ENCODE measurements around the gene PTPRG.

The PTPRG gene

DNA sequence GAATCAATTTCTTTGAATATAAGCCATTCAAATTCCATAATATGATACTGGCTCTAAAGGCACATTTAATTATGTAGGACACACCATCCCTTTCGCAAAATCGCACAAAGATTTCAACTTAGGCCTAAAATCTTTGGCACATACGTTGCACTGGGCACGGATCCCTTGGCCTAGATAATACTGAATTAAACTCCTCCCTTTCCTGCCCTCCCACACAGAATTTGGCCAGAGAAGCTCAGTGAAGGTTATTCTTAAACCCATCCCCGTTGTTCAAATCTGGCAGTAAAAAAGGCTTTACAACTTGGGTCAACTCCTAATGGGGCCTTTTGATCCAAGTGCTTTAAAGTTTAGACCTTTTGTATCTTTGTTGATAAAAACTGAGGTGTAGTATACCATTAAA lies 247.2 kb downstream of the PTPRG start:
- no peak overlapping the region for H3K27ac ChIP-seq (ENCODE audit: poor library complexity, severe bottlenecking)
- no peaks in the 10 kb centered on the region for H3K36me3 ChIP-seq (ENCODE audit: low read depth)
- H3K27me3 ChIP-seq (ENCODE audit: insufficient read depth, poor library complexity, severe bottlenecking), result no peaks in the 10 kb centered on the region
- DNase-seq (ENCODE audit: low spot score), result no peak
- TF ChIP-seq CTCF (IDR thresholded peaks at IDR 0.05; ENCODE audit: poor library complexity, severe bottlenecking), result no peak
- no peak overlapping the region for H3K4me3 ChIP-seq (ENCODE audit: severe bottlenecking)
- no peaks in the 10 kb centered on the region for H3K9me3 ChIP-seq (ENCODE audit: severe bottlenecking)
- no peaks in the 10 kb centered on the region for H3K4me1 ChIP-seq (ENCODE audit: insufficient read depth, poor library complexity, severe bottlenecking)
- ATAC-seq (ENCODE audit: low read depth), result no peak

DNA sequence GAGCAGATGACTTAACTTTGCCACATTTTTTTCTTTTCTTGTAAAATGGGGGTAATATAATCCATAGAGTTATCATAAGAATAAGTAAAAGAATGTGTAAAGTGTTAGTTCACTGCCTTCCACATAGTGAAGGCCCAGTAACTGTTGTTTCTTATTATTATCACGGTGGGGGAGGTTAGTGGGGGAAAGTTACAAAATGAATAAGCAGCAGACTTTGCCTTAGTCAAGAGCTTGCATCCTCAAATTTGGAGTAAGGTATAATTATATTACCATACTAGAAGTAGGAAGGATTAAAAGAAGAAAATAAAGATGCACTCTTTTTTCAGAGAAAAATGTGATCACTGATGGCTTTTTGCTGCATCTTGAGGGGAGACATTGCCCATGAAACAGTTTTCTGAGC lies 247.6 kb downstream of the PTPRG start:
- Histone ChIP-seq H3K27me3 (ENCODE audit: insufficient read depth, poor library complexity, severe bottlenecking) (no peaks in the 10 kb centered on the region), H3K27ac (ENCODE audit: poor library complexity, severe bottlenecking) (no peak overlapping the region), H3K4me3 (ENCODE audit: severe bottlenecking) (no peak overlapping the region), H3K9me3 (ENCODE audit: severe bottlenecking) (no peaks in the 10 kb centered on the region), H3K36me3 (ENCODE audit: low read depth) (no peaks in the 10 kb centered on the region), H3K4me1 (ENCODE audit: insufficient read depth, poor library complexity, severe bottlenecking) (no peaks in the 10 kb centered on the region)
- DNase-seq (ENCODE audit: low spot score) (no peak), ATAC-seq (ENCODE audit: low read depth) (no peak)
- no peak for TF ChIP-seq CTCF (IDR thresholded peaks at IDR 0.05; ENCODE audit: poor library complexity, severe bottlenecking)

- Histone ChIP-seq H3K4me3 (ENCODE audit: severe bottlenecking) (no peak overlapping the region), H3K27ac (ENCODE audit: poor library complexity, severe bottlenecking) (no peak overlapping the region), H3K9me3 (ENCODE audit: severe bottlenecking) (no peaks in the 10 kb centered on the region), H3K27me3 (ENCODE audit: insufficient read depth, poor library complexity, severe bottlenecking) (no peaks in the 10 kb centered on the region), H3K36me3 (ENCODE audit: low read depth) (no peaks in the 10 kb centered on the region), H3K4me1 (ENCODE audit: insufficient read depth, poor library complexity, severe bottlenecking) (no peaks in the 10 kb centered on the region)
- DNase-seq (ENCODE audit: low spot score) (no peak), ATAC-seq (ENCODE audit: low read depth) (no peak)
- TF ChIP-seq CTCF (IDR thresholded peaks at IDR 0.05; ENCODE audit: poor library complexity, severe bottlenecking), result no peak
These were observed 248.5 kb downstream of the PTPRG start for GRCh38 chr3:61809879-61810278.

GRCh38 chr3:61810953-61811497 lies 249.7 kb downstream of the PTPRG start:
- TF ChIP-seq CTCF (IDR thresholded peaks at IDR 0.05; ENCODE audit: poor library complexity, severe bottlenecking), result no peak
- H3K9me3 ChIP-seq (ENCODE audit: severe bottlenecking), result no peaks in the 10 kb centered on the region
- H3K4me3 ChIP-seq (ENCODE audit: severe bottlenecking), result no peak overlapping the region
- H3K36me3 ChIP-seq (ENCODE audit: low read depth), result no peaks in the 10 kb centered on the region
- no peaks in the 10 kb centered on the region for H3K27me3 ChIP-seq (ENCODE audit: insufficient read depth, poor library complexity, severe bottlenecking)
- ATAC-seq (ENCODE audit: low read depth) (no peak), DNase-seq (ENCODE audit: low spot score) (no peak)
- no peak overlapping the region for H3K27ac ChIP-seq (ENCODE audit: poor library complexity, severe bottlenecking)
- H3K4me1 ChIP-seq (ENCODE audit: insufficient read depth, poor library complexity, severe bottlenecking), result no peaks in the 10 kb centered on the region

DNA sequence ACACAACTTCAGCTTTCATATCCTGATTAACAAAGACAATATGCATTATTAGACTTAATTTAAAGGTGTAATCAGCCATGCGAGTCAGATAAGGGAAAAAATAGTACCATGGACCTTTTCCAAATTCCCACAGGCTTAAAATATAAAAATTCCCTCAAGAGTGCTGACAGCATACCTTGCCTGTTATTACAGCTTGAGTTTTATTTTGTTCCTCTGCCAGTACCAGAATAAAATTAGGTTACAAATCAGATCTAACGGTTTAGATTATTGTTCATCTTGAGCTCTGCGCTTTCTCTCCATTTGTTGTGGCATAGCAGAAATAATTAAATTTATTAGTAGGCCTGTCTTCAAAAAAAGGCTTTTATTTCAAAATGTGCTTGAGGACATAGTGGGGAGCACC lies 250.3 kb downstream of the PTPRG start:
- TF ChIP-seq CTCF (IDR thresholded peaks at IDR 0.05; ENCODE audit: poor library complexity, severe bottlenecking), result no peak
- DNase-seq (ENCODE audit: low spot score) (no peak), ATAC-seq (ENCODE audit: low read depth) (no peak)

More for the DNA sequence above, 250.3 kb downstream of the PTPRG start:
- Histone ChIP-seq H3K27ac (ENCODE audit: poor library complexity, severe bottlenecking) (no peak overlapping the region), H3K4me1 (ENCODE audit: insufficient read depth, poor library complexity, severe bottlenecking) (no peaks in the 10 kb centered on the region), H3K9me3 (ENCODE audit: severe bottlenecking) (no peaks in the 10 kb centered on the region), H3K4me3 (ENCODE audit: severe bottlenecking) (no peak overlapping the region), H3K36me3 (ENCODE audit: low read depth) (no peaks in the 10 kb centered on the region), H3K27me3 (ENCODE audit: insufficient read depth, poor library complexity, severe bottlenecking) (no peaks in the 10 kb centered on the region)

Data from RWPE2 (cell line).